LNCAP (cell line): ENCODE measurements around the gene CDH4.

ENCODE experiments used
- TF ChIP-seq, protein P1 (sequence below): fragments of 450-650 bp; IDR thresholded peaks from 2 replicates; pipeline ENCODE4 v1.5.1; 2017; ENCODE audit warnings: mild to moderate bottlenecking

Gene CDH4

GRCh38 chr20:61373956-61374545 lies 122.0 kb downstream of the CDH4 start:
- TF ChIP-seq, protein P1, sequence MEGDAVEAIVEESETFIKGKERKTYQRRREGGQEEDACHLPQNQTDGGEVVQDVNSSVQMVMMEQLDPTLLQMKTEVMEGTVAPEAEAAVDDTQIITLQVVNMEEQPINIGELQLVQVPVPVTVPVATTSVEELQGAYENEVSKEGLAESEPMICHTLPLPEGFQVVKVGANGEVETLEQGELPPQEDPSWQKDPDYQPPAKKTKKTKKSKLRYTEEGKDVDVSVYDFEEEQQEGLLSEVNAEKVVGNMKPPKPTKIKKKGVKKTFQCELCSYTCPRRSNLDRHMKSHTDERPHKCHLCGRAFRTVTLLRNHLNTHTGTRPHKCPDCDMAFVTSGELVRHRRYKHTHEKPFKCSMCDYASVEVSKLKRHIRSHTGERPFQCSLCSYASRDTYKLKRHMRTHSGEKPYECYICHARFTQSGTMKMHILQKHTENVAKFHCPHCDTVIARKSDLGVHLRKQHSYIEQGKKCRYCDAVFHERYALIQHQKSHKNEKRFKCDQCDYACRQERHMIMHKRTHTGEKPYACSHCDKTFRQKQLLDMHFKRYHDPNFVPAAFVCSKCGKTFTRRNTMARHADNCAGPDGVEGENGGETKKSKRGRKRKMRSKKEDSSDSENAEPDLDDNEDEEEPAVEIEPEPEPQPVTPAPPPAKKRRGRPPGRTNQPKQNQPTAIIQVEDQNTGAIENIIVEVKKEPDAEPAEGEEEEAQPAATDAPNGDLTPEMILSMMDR: no peak

DNA sequence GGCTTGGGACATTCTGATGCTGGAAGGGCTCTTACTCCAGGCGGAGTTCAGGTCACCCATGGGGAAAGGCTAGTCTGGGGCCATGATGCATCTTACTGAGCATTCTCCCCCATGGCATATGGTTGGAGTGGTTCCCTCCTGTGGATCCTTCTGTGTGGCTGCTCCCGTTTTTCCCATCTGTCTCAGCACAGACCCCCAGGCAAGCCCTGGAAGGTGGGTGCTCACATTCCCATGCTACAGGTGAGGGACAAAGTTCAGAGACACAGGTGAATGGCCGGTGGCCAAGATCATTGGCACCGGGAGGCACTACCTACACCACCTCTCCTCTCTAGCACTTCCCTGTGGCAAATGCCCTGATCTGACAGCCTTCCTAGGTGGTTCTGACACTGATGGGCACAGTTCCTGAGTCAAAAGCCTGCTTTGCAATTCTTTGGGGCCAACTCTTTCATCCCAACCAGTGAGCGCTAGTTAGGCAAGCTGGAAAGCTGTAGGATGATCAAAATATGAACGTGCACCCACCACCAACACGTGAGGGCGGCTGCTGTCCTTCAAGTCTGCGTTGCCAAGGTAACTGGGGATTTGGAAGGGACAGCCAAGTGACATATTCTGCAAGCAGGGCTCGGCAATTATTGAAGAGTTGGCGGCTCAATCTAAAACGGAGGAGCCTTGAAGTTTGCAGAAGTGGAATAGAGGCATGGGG lies 124.6 kb downstream of the CDH4 start:
- TF ChIP-seq, protein P1: no peak

DNA sequence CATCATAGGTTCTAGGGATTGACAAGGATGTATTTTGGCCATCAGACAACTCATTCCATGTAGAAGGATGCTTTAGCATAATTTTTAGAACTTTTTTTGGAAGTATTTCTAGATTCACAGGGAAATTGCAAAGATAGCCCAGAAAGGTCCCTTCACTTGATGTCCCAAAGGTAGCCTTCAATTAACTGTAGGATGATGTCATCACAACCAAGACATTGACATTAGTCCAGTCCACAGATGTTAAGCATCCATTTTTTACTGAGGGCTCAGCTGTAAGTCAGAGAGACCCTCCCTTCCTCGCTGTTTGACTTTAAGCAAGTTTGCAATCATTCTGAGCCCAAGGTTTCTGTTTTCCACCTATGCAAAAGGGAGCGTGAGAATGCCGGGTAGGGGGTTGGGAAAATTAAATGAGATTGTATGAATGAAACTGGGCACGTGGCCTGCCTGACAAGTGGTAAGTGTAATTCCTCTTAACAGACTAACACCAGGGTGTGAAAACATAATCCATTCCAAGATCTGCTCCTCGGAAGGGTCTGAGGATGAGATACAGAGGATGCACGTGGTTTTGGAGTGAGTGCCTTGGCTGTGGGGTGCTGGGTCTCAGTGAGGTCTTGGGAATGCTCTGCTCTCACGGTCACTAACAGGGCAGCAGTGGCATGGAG lies 126.8 kb downstream of the CDH4 start:
- TF ChIP-seq, protein P1: no peak

- TF ChIP-seq, protein P1: no peak
These were observed 128.0 kb downstream of the CDH4 start for GRCh38 chr20:61379898-61380544.

DNA sequence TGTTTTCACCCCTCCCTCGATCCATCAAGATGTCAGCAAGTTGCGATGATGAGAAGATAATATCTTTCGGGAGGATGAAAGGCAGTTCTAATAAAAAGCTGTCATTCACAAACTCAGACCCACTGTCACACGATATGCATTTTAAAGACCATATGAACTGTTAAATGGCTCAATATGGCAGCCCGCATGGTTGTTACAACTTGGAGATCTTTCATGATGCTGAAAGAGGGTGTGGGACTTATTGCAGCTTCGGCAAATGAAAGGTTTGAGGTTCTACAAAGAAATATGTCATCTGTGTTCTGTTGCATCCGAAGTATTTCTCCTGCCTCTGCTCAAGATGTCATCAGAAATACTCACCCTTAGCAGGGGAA lies 128.5 kb downstream of the CDH4 start:
- TF ChIP-seq, protein P1: no peak

GRCh38 chr20:61382194-61382593 lies 130.1 kb downstream of the CDH4 start:
- TF ChIP-seq, protein P1: no peak

GRCh38 chr20:61385296-61385695 lies 133.2 kb downstream of the CDH4 start:
- TF ChIP-seq, protein P1: no peak
